ENCODE results near the gene CYP39A1.

The CYP39A1 gene

GRCh38 chr6:46586906-46587305, 65.7 kb downstream of the CYP39A1 start:
- DNase-seq, result no peak

GRCh38 chr6:46584586-46584985, 68.0 kb downstream of the CYP39A1 start:
- no peak for DNase-seq

GRCh38 chr6:46583721-46584120, 68.9 kb downstream of the CYP39A1 start:
- no peak for DNase-seq

GRCh38 chr6:46583081-46583480, 69.5 kb downstream of the CYP39A1 start:
- no peak for DNase-seq

GRCh38 chr6:46581459-46582177, 71.0 kb downstream of the CYP39A1 start:
- no peak for DNase-seq

GRCh38 chr6:46575530-46575929, 77.1 kb downstream of the CYP39A1 start:
- no peak for DNase-seq

- DNase-seq, result no peak
Observed at GRCh38 chr6:46573140-46573539, 79.5 kb downstream of the CYP39A1 start.

- DNase-seq, result no peak
Observed at GRCh38 chr6:46565531-46565930, 87.1 kb downstream of the CYP39A1 start.

- no peak for DNase-seq
Observed at GRCh38 chr6:46563924-46564323, 88.7 kb downstream of the CYP39A1 start.

- no peak for DNase-seq
Observed at GRCh38 chr6:46556053-46556452, 96.6 kb downstream of the CYP39A1 start.

- DNase-seq, result no peak
Observed at GRCh38 chr6:46555129-46555528, 97.5 kb downstream of the CYP39A1 start.

GRCh38 chr6:46549155-46549554, 103.5 kb downstream of the CYP39A1 start:
- DNase-seq, result no peak

- DNase-seq, result no peak
Observed at GRCh38 chr6:46541556-46541955, 111.1 kb downstream of the CYP39A1 start.

- no peak for DNase-seq
Observed at GRCh38 chr6:46539866-46540265, 112.8 kb downstream of the CYP39A1 start.

GRCh38 chr6:46538800-46539480, 113.7 kb downstream of the CYP39A1 start:
- DNase-seq, result no peak

- no peak for DNase-seq
Observed at GRCh38 chr6:46530896-46531295, 121.7 kb downstream of the CYP39A1 start.

- no peak for DNase-seq
Observed at GRCh38 chr6:46528961-46529750, 123.5 kb downstream of the CYP39A1 start.

GRCh38 chr6:46526607-46527006, 126.0 kb downstream of the CYP39A1 start:
- no peak for DNase-seq

- DNase-seq, result no peak
Observed at GRCh38 chr6:46525583-46525982, 127.0 kb downstream of the CYP39A1 start.

- DNase-seq, result no peak
Observed at GRCh38 chr6:46521464-46521971, 131.1 kb downstream of the CYP39A1 start.

GRCh38 chr6:46517202-46517601, 135.4 kb downstream of the CYP39A1 start:
- no peak for DNase-seq

GRCh38 chr6:46513533-46513932, 139.1 kb downstream of the CYP39A1 start:
- DNase-seq, result no peak

GRCh38 chr6:46511320-46511719, 141.3 kb downstream of the CYP39A1 start:
- no peak for DNase-seq

GRCh38 chr6:46510651-46511050, 142.0 kb downstream of the CYP39A1 start:
- no peak for DNase-seq
